Measurements from ENCODE around the gene RIT2.

- TF ChIP-seq CTCF (IDR thresholded peaks at IDR 0.05) (no peak), POLR2A (IDR thresholded peaks at IDR 0.05) (no peak), EP300 (IDR thresholded peaks at IDR 0.05) (no peak)
These were observed 1.3 kb upstream of the RIT2 start for GRCh38 chr18:43116699-43117294.
